Body of pancreas (tissue), 4 donors: ENCODE results near the gene PPME1.

Source experiments
- POLR2A ChIP-seq, 3 donors: fragments of 450-650 bp; IDR thresholded peaks; one replicate each; pipeline ENCODE4 v1.6.1; 2016; ENCODE audit warnings: antibody characterized with exemption in 3 of 3, mild to moderate bottlenecking in 2 of 3
- TF ChIP-seq, protein P1 (sequence below), 7 experiments: fragments of 450-650 bp in 4 of 7; fragments of 200-600 bp in 3 of 7; sonication (generic) in 3 of 7; IDR thresholded peaks; one replicate each; pipeline ENCODE4 v1.5.1; 2016 to 2019; ENCODE audit warnings: antibody characterized with exemption in 7 of 7

DNA sequence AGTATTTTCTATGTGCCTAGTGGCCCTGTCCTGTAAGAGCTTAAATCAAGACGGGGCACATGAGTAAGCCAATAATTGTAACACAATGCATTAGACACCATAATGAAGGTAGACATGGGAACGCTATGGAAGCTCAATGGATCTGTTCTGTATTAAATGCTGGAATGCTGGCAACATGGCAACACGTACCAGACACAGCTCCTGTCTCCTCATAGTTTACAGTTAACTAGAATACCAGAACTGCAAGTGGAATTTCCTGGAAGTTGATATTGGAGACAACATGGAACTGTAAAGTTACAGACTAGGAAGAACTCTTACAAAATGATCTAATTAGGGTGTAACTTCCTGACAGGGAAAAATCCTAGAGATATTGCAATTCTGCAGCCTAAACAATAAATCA is 127.9 kb downstream of the PPME1 start:
- TF ChIP-seq, protein P1, sequence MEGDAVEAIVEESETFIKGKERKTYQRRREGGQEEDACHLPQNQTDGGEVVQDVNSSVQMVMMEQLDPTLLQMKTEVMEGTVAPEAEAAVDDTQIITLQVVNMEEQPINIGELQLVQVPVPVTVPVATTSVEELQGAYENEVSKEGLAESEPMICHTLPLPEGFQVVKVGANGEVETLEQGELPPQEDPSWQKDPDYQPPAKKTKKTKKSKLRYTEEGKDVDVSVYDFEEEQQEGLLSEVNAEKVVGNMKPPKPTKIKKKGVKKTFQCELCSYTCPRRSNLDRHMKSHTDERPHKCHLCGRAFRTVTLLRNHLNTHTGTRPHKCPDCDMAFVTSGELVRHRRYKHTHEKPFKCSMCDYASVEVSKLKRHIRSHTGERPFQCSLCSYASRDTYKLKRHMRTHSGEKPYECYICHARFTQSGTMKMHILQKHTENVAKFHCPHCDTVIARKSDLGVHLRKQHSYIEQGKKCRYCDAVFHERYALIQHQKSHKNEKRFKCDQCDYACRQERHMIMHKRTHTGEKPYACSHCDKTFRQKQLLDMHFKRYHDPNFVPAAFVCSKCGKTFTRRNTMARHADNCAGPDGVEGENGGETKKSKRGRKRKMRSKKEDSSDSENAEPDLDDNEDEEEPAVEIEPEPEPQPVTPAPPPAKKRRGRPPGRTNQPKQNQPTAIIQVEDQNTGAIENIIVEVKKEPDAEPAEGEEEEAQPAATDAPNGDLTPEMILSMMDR (IDR thresholded peaks at IDR 0.05) = no peak
- no peak for TF ChIP-seq POLR2A (IDR thresholded peaks at IDR 0.05)
